Hindlimb muscle (tissue), 1 donor: ENCODE measurements around the gene WWOX. TPM values are rescaled to one million over a fixed set of nuclear protein-coding genes. Genes with fewer than 3 reads are reported as not detected.
"Not testable (repeated sequence)": the region's sequence is repeated elsewhere in the genome, so short reads cannot be mapped to it uniquely, and the experiment has no call there.

ENCODE experiments used
- DNase-seq: peaks from one replicate; pipeline ENCODE4 v3.0.0-alpha.2; 2013
- polyA plus RNA-seq: library from polyadenylated mRNA; unstranded; fragments of 120-200 nt; gene quantifications from one replicate; pipeline ENCODE4 v1.2.1, GENCODE V29; 2013; ENCODE audit not compliant: insufficient read length

WWOX gene
- polyA plus RNA-seq = 12.9 TPM

DNA sequence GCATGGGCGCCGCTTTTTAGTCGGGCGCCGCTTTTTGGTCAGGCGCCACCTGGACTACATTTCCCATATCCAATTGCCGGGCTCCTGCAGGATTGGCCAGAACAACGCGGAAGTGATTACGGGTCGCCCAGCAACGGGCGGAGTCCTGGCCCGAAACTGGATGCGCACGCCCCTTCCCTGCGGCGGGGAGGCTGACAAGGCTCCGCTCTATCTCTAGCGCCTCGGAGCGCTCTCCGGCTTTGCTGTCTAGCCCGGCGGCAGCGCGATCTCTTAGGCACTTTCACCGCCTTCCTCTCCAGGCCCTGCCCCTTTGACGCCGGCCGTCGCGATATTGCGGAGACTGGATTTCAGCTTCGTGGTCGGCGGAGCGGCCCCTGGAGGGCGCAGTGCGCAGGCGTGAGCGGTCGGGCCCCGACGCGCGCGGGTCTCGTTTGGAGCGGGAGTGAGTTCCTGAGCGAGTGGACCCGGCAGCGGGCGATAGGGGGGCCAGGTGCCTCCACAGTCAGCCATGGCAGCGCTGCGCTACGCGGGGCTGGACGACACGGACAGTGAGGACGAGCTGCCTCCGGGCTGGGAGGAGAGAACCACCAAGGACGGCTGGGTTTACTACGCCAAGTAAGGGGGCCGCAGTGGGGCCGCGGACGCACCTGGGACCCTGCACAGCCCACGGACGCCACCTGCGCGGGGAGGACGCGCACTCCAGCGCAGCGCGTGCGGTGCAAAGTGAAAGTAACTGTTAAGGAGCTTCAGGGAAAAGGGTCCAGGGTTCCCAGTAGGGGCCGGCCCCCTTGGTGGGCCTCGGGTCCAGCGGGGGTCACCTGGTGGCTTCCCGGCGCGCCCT, at the start of gene WWOX:
Gene WWOX, plus strand, starts transcription at position 384 of the 841 bp plus-strand sequence.
- DNase-seq = peak; percentile 98

DNA sequence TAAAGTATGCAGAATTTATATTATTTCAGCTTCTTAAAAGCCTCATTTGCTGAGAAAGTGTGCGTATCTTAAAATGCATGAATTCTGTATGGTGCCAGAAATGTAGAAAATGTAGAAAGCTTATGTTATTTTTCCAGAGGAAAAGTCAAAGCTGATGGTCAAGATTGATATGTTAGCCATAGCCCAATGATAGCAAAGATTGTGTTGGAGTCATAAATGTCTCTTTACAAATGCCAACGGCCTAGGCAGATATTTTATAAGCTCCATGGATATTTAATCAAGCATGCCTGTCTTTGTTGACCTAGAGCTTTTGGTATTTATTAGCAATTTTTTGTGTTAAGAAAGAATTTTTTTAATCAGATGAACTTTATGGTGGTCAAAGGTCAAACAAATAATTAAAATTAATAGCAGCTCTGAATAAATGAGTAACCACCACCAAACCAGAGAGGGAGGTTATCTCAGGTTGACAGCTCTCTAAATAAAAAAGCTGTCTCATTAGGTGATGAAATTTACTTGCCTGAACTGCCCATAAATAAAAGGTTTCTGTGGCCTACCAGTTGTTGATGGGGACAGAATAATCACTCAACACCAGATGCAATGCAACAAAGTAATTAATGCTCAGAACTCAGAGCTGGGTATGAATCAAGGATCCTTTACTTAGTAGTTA, 48.6 kb upstream of the WWOX start:
- no peak for DNase-seq

- no peak for DNase-seq
These were observed 41.5 kb upstream of the WWOX start for GRCh38 chr16:78057803-78058564.

DNA sequence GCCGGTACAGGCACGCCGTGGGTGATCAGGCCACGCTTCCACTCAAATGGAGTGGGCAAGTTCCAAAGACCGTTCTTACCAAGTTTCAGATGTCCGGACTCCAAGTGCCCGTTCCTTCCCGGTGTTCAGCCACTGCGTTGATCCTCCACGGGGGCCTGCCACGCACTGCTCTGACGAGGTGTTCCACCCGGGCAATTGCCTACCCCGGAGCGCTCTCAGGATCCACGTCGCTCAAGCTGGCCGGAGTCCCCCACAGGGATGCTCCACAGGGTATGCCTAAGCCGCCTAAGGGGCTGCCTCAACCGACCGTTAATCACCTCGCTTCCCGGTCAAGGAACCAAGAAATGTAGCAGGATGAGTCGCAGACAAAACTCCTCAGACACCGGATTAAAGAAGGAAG, 39.6 kb upstream of the WWOX start:
- DNase-seq = not testable (repeated sequence)

DNA sequence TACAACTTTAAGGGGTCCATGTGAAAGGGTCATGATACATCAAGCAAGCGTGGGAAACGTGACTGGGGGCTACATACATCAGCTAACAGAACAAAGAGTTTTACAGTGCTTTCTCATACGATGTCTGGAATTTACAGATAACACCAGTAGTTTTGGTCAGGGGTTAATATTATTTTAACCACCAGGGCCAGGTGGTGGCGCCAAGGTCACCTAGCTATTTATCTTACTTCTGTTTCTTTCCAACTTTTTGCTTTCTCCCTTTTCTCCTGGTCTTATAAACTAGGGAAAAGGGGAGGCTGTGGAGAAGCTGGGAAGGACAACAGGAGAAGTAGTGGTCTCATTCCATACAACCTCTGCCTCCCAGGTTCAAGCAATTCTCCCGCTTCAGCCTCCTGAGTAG, 39.2 kb upstream of the WWOX start:
- no peak for DNase-seq

GRCh38 chr16:78060809-78061208, 38.6 kb upstream of the WWOX start:
- DNase-seq = no peak

- no peak for DNase-seq
These were observed 34.1 kb upstream of the WWOX start for GRCh38 chr16:78065319-78065718.

- no peak for DNase-seq
These were observed 29.5 kb upstream of the WWOX start for GRCh38 chr16:78069913-78070312.

DNA sequence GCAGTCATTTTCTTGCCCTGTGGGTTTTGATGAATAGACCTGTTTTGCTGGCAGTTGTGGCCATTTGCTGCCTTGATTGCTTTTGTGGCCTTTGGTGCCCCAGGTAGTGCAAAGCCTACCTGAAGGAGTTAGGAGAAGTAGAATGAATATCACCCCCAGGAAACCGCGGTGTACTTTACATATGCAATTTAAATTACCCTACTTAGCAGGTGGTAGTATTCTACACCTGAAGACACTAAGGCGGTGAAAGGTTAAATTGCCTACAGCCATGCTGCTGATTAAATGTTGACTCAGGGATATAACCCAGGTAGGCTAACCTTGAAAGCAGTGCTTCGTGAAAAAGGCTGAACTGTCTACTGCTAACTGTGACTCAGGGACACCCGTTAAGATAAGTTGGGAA, 27.2 kb upstream of the WWOX start:
- DNase-seq = no peak

- no peak for DNase-seq
These were observed 23.7 kb upstream of the WWOX start for GRCh38 chr16:78075800-78076199.

DNA sequence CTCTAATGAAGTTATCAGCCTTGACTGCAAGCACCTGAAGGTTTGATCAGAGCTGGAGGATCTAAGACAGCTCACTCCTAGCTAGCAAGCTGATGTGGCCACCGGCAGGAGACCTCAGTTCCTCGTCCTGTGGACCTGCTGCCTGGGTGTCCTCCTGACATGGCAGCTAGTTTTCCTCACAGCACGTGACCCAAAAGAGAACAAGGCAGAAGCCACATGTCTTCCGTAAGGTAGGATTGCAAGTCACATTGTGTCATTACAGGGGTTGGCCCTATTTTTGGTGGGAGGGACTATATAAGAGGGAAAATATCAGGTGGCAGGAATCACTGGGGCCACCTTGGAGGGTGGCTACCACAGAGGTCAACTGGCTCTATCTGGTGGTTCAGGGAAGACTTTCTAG, 18.1 kb upstream of the WWOX start:
- no peak for DNase-seq

GRCh38 chr16:78091419-78091818, 8.0 kb upstream of the WWOX start:
- no peak for DNase-seq

- no peak for DNase-seq
These were observed 6.7 kb upstream of the WWOX start for GRCh38 chr16:78092758-78093157.

DNA sequence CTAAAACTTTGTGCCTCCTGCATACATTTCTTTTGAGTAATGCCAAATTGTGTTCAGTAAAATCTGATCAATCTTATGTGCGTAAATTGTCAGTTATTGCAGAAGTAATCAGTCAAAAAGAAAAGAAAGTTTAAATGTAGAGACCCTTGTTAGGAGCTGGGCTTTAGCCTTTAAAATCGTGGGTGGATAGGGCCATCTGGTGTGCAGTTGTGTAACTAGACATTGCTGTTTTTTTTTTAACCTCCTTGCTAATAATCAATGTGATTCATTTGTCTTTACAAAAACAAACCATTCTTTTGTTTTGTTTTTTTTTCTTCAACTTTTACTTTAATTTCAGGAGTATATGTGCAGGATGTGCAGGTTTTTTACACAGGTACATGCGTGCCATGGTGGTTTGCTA, 5.3 kb upstream of the WWOX start:
- no peak for DNase-seq

- no peak for DNase-seq
These were observed 4.5 kb upstream of the WWOX start for GRCh38 chr16:78094998-78095397.

- DNase-seq = no peak
These were observed 3.1 kb upstream of the WWOX start for GRCh38 chr16:78096386-78096785.

DNA sequence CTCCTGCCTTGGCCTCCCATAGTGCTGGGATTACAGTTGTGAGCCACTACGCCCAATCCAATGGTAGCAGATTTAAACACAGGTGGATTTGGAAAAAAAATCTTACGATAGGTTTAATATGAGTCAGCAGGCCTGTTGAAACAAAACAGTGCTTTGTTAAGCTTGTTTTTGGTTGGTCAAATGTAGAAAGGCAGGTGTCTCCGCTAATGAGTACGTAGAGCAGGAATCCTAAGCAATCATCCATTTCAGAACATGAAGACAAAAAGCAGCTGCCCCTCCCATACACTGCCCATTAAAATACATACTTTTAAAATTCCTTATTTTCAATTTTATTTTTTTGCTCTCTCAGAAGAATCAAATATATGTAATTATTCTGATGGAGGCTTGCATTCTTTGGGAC, 1.9 kb upstream of the WWOX start:
- no peak for DNase-seq

DNA sequence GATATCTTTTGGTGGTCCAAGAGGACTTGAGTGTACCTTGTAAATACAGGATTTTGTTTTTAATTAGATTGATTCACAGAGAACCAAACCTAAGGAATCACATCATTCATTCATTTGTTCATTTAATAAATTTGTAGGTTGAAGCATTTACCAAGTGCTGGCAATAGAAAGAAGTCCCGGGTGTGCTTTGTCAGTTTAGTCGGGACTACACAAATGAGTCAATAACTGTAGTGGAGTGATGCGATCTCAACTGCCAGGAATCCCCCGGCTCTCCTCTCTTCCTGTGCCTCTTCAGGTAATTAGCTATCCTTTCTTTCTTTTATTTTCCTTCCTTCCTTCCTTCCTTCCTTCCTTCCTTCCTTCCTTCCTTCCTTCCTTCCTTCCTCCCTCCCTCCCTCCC, 1.4 kb upstream of the WWOX start:
- DNase-seq = no peak

DNA sequence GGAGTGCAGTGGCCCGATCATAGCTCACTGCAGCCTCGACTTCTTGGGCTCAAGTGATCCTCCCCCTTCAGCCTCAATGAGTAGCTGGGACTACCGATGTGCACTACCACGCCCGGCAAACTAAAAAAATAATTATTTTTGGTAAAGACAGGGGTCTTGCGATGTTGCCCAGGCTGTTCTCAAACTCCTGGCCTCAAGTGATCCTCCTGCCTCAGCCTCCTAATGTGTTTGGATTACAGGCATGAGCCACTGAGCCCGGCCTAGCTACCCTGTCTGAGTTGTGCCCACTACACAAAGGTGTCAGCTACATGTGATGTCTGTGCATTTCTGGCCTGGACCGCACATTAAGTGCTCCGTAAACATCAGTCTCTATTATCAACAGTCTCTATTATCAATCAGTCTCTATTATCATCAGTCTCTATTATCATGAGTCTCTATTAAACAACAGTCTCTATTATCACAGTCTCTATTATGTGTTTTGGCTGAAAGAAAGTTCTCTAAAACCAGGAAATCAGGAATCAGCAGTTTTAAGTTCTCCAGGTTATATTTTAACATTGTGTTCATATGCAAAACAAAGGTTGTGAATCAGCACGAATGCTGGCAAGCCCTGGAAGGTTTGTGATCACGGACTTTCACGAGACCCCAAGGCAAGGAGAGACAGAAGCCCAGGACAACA, 721 bp upstream of the WWOX start:
- DNase-seq = no peak

- DNase-seq = no peak
These were observed 636 bp downstream of the WWOX start for GRCh38 chr16:78100112-78100467.

DNA sequence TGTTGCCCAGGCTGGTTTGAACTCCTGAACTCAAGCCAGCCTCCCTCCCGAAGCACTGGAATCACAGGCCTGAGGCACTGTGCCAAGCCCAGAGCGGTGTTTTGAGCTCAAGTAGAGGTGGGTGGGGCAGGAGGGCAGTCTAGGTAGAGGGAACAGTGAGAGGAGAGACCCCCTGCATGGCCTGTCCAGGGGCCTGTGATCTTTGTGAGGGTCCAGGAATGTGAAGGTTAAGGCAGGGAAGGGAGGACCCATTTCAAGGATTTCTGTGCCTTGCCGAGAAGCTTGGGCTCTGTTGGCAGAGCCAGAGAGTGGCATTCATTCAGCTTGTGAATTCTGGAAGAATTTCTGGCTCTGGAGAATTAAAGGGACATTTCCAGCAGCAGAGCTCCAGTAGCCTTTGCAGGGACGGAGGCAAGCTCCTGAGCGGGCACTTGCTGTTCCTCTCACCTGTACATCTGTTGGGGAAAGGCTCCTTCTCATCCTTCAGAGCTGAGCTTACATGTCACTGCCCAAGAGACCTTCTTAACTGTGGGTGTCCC, 2.7 kb downstream of the WWOX start:
- DNase-seq = no peak

DNA sequence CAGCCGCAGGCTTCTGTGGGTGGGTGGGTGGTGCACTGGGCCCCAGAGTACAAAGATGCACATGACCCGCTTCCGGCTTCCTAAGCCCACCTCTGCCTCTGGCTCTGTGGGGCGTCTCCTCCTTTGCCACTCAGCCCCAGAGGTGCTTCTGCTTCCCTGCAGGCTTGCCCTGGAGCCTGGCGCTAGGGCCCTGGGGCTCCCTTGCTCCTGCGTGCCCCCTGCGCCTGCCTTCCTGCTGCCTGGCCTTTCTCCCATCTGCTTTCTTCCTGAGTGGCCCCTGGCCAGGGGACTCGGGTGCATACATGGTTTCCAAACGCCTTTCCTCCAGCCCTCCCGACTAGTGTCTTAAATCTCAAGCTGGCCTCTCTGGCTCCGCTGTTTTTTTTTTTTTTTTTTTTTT, 3.4 kb downstream of the WWOX start:
- no peak for DNase-seq

DNA sequence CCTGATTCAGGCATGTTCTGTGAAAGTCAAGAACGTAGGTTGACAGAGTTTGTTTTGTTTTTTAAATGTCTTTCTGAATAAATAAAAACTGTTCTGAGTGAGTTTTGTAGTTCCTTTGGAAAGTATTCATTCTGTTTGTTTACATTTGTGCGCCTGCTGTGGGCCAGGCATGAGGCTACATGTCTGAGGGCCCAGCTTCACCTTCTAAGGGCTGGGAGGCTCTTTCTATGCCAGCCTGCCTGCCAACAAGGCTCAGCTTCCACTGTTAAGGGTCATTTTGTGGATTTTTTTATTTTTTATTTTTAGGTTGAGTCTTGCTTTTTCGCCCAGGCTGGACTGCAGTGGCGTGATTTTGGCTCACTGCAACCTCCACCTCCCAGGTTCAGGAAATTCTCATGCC, 6.1 kb downstream of the WWOX start:
- no peak for DNase-seq
